Smooth muscle cell of the pulmonary artery (primary cell): Measurements from ENCODE around the gene CHIT1. TPM values are rescaled to one million over a fixed set of nuclear protein-coding genes. Genes with fewer than 3 reads are reported as not detected.

Experiments used
- total RNA-seq: library from RNA; depleted of rRNA; stranded (reverse); fragments of >200 nt; gene quantifications from 2 replicates; pipeline ENCODE4 v1.2.3, GENCODE V29; 2014

Gene CHIT1
- 0.13 TPM in 1 of 2 replicates, not detected in the other for total RNA-seq

DNA sequence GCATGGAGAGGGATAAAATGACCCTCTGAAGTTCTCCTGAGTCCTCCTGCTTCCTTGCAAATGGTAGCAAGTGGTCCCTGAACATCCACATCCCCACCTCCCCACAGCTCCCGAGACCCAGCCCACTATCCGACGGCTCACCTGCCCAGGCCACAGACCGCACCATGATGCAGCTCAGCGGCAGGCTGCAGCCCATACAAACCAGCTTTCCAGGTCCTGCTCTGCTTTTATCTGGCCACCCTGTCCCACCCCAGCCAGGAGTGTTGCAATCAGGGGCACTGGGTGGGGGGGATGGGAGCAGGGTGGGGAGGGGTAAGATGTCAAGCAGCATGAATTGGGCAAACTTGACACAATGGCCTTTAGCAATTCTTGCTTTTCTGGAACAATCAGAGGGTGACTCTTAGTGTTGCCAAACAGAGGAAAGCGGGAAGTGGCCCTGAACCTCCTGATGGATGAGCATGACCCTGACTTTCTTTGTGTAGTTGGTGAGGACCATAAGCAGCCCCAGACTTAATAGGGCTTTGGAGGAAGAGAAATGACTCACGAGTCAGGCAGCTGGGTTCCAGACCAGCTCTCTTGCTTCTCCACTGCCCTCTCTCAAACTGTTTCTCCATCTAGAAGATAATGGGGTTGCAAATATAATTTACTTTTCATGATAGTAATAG is at the start of gene CHIT1:
CHIT1 (minus strand) TSS at position 203 of the 665 bp plus-strand sequence; CDS start at position 166, 37 bp downstream.

DNA sequence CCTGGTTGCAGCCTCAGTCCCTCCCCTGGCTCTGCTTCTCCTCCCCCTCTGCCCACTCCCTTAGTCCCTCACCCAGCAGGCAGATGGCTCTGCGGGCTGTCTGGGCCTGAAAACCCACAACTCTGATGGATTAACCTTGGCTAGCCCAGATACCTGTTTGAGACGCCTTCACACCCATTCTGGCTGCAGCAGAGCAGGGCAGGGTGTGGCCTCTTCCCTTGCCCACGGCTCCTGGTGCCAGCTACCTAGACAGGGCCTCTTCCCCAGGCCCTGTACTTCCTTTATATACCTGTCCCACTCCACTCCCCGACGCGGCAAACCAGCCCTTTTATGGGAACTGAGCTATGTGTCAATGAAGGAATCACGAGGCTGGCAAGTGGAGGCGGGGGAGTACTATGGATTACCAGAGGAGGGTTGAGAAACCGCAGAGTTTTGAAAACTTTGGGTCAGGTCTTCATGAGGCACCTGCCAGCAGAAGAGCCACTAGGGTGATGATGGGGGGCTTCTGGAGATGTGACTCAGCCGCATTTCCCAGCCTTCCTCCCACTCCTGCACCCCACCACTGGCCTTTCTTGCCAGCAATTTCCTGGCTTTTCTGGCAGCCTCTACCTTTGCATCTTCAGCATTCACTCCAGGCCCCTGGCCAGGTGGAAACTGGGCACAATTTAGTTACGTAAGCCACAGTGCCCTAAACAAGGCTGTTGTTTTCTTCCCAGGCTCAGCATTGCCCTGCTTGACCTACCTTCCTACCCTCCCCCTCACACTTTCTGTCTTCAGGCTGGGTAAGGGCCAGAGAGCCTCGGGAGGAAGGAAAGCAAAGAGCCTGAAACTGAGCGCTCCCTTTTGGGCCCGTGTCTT is 42.8 kb downstream of the CHIT1 start, which contains the start of gene CHI3L1:
CHI3L1 (minus strand) TSS at position 259 of the 858 bp plus-strand sequence; CDS start at position 178, 81 bp downstream.

GRCh38 chr1:203175237-203175826 is 54.1 kb downstream of the CHIT1 start, which contains the start of gene MYBPH:
Gene MYBPH, minus strand, starts transcription at chr1:203175826. Its CDS starts 71 bp downstream, at chr1:203175755.

Other genes starting within 250 kb of the CHIT1 start
- 72.2 and 81.8 TPM in 2 replicates for gene TMEM183A, start 222.3 kb downstream of the CHIT1 start, total RNA-seq
- 32.2 and 39.6 TPM in 2 replicates for gene PPFIA4, start 203.2 kb downstream of the CHIT1 start, total RNA-seq
- gene MYOG, start 143.7 kb downstream of the CHIT1 start, total RNA-seq = not detected in 2 replicates
- 0.65 and 0.96 TPM in 2 replicates for gene ADORA1, start 101.9 kb downstream of the CHIT1 start, total RNA-seq
- gene MYBPH, start 53.8 kb downstream of the CHIT1 start, total RNA-seq = 0.07 TPM in 1 of 2 replicates, not detected in the other
- 0.39 and 1.1 TPM in 2 replicates for gene CHI3L1, start 43.0 kb downstream of the CHIT1 start, total RNA-seq
- 14.7 and 22.3 TPM in 2 replicates for gene BTG2, start 75.8 kb upstream of the CHIT1 start, total RNA-seq
- gene FMOD, start 121.4 kb upstream of the CHIT1 start, total RNA-seq = 11.8 and 32.6 TPM in 2 replicates
- gene PRELP, start 246.1 kb upstream of the CHIT1 start, total RNA-seq = 2.5 and 10.8 TPM in 2 replicates